UCSD-AML1 (cell line): ENCODE results near the gene AUTS2.

Experiments
- DNase-seq: peaks from one replicate; lab custom pipeline; 2025; ENCODE audit not compliant: unreplicated experiment; lab: John Stamatoyannopoulos, UW

Gene AUTS2

GRCh38 chr7:70743531-70744325, 1145.5 kb downstream of the AUTS2 start:
- no peak for DNase-seq

- no peak for DNase-seq
Measured at GRCh38 chr7:70744492-70744891, 1146.2 kb downstream of the AUTS2 start.

GRCh38 chr7:70749831-70750230, 1151.6 kb downstream of the AUTS2 start:
- no peak for DNase-seq

- no peak for DNase-seq
Measured at GRCh38 chr7:70751895-70752294, 1153.6 kb downstream of the AUTS2 start.

- DNase-seq: no peak
Measured at GRCh38 chr7:70752794-70753241, 1154.5 kb downstream of the AUTS2 start.

GRCh38 chr7:70756789-70757188, 1158.5 kb downstream of the AUTS2 start:
- DNase-seq: no peak

GRCh38 chr7:70758646-70759045, 1160.4 kb downstream of the AUTS2 start:
- DNase-seq: no peak

GRCh38 chr7:70759674-70760073, 1161.4 kb downstream of the AUTS2 start:
- no peak for DNase-seq

GRCh38 chr7:70761711-70762328, 1163.5 kb downstream of the AUTS2 start:
- DNase-seq: no peak

GRCh38 chr7:70762696-70763095, 1164.4 kb downstream of the AUTS2 start:
- DNase-seq: no peak

- DNase-seq: no peak
Measured at GRCh38 chr7:70763961-70764691, 1165.9 kb downstream of the AUTS2 start.

GRCh38 chr7:70764701-70765208, 1166.5 kb downstream of the AUTS2 start:
- DNase-seq: no peak

- no peak for DNase-seq
Measured at GRCh38 chr7:70765651-70766050, 1167.4 kb downstream of the AUTS2 start.

- no peak for DNase-seq
Measured at GRCh38 chr7:70766109-70766508, 1167.8 kb downstream of the AUTS2 start.

- no peak for DNase-seq
Measured at GRCh38 chr7:70766694-70767093, 1168.4 kb downstream of the AUTS2 start.

- no peak for DNase-seq
Measured at GRCh38 chr7:70770154-70770553, 1171.9 kb downstream of the AUTS2 start.

GRCh38 chr7:70771451-70771850, 1173.2 kb downstream of the AUTS2 start:
- DNase-seq: no peak

GRCh38 chr7:70772891-70773290, 1174.6 kb downstream of the AUTS2 start:
- DNase-seq: no peak

- DNase-seq: no peak
Measured at GRCh38 chr7:70773406-70773805, 1175.1 kb downstream of the AUTS2 start.

- no peak for DNase-seq
Measured at GRCh38 chr7:70774950-70775527, 1176.8 kb downstream of the AUTS2 start.

- DNase-seq: no peak
Measured at GRCh38 chr7:70775570-70776156, 1177.4 kb downstream of the AUTS2 start.
